AG09319 (cell line): Measurements from ENCODE around the gene PTDSS2.

ENCODE experiments used
- DNase-seq: peaks from one replicate; pipeline ENCODE4 v3.0.0-alpha.2; 2010; ENCODE audit warnings: low read depth; ENCODE audit errors: extremely low read depth
- CTCF ChIP-seq: IDR thresholded peaks from 2 replicates; pipeline ENCODE4 v1.5.1; 2011; ENCODE audit warnings: low read depth, mild to moderate bottlenecking, inconsistent platforms, low read length, moderate library complexity

Gene PTDSS2

GRCh38 chr11:417652-418342 lies 32.3 kb upstream of the PTDSS2 start:
- no peak for DNase-seq

GRCh38 chr11:418343-419247 lies 31.5 kb upstream of the PTDSS2 start:
- DNase-seq, result no peak
- TF ChIP-seq CTCF, result no peak

More at GRCh38 chr11:417652-418342, 32.3 kb upstream of the PTDSS2 start:
- no peak for TF ChIP-seq CTCF

GRCh38 chr11:419248-420005 lies 30.7 kb upstream of the PTDSS2 start:
- DNase-seq, result no peak
- no peak for TF ChIP-seq CTCF

GRCh38 chr11:420054-420910 lies 29.8 kb upstream of the PTDSS2 start:
- no peak for DNase-seq
- no peak for TF ChIP-seq CTCF

GRCh38 chr11:420911-421321 lies 29.2 kb upstream of the PTDSS2 start:
- no peak for TF ChIP-seq CTCF
- DNase-seq, result no peak

GRCh38 chr11:422249-422656 lies 27.8 kb upstream of the PTDSS2 start:
- DNase-seq, result no peak
- no peak for TF ChIP-seq CTCF
